ENCODE data around the gene KLHL20.

DNA sequence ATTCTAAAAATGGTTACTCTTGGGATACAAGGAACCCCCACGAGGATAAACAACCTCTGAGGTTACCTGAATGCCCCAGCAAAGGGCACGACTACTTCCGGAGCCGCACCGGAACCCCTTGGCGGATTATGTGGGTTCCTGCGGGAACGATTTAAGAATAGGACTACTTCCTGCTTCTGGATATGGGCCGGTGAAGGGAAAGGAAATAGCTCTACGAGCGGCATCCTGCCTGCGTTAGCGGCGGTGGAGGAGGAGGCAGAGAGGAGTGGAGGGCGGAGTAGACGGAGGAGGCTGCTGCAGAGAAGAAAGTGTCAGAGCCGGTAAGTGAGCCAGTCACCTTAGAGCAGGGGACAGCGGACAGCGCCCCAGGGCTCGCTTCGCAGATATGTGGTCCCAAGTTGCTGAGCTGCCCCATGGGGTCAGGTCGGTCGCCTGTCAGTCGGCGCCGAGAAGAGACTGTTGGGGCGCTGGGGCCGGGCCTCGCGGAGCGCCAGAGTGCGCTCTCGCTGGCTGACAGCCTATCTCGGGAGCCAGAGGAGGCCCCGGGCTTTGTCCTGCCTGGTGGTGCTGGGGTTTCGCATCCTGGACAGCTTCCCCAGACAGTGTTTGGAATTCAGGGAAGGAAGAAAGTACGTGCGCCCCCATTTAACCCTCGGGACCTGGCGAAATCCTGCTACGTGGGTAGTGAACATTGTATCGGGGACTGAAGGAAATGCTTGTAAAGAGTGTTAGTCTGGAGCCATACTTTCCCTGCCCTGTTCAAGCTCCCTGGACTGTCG lies at the start of gene KLHL20:
- TF ChIP-seq, protein P1, sequence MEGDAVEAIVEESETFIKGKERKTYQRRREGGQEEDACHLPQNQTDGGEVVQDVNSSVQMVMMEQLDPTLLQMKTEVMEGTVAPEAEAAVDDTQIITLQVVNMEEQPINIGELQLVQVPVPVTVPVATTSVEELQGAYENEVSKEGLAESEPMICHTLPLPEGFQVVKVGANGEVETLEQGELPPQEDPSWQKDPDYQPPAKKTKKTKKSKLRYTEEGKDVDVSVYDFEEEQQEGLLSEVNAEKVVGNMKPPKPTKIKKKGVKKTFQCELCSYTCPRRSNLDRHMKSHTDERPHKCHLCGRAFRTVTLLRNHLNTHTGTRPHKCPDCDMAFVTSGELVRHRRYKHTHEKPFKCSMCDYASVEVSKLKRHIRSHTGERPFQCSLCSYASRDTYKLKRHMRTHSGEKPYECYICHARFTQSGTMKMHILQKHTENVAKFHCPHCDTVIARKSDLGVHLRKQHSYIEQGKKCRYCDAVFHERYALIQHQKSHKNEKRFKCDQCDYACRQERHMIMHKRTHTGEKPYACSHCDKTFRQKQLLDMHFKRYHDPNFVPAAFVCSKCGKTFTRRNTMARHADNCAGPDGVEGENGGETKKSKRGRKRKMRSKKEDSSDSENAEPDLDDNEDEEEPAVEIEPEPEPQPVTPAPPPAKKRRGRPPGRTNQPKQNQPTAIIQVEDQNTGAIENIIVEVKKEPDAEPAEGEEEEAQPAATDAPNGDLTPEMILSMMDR (conservative IDR thresholded peaks at IDR 0.05): no peak
- no peak for TF ChIP-seq EZH2 (IDR thresholded peaks at IDR 0.05; ENCODE audit: low read depth)

All from PC-9 (cell line).